GM19438 (cell line): ENCODE data around the gene BCAN.

Source experiments
- ATAC-seq: cut with Tn5 transposase; IDR thresholded peaks from one replicate; pipeline ENCODE4 v1.9.1; 2021; ENCODE audit warnings: low read depth; ENCODE audit not compliant: unreplicated experiment

BCAN gene

GRCh38 chr1:156659661-156659987, 17.7 kb downstream of the BCAN start:
- no peak for ATAC-seq

GRCh38 chr1:156659988-156660751, 18.3 kb downstream of the BCAN start:
- ATAC-seq, result no peak

- no peak for ATAC-seq
Measured at GRCh38 chr1:156660752-156661112, 18.8 kb downstream of the BCAN start.

GRCh38 chr1:156662005-156662799, 20.3 kb downstream of the BCAN start:
- ATAC-seq, result no peak

GRCh38 chr1:156662800-156663055, 20.8 kb downstream of the BCAN start:
- ATAC-seq, result no peak

GRCh38 chr1:156663178-156663577, 21.3 kb downstream of the BCAN start:
- ATAC-seq, result no peak

- ATAC-seq, result no peak
Measured at GRCh38 chr1:156664046-156664766, 22.3 kb downstream of the BCAN start.

- ATAC-seq, result no peak
Measured at GRCh38 chr1:156664767-156665411, 23.0 kb downstream of the BCAN start.

- no peak for ATAC-seq
Measured at GRCh38 chr1:156665539-156665938, 23.6 kb downstream of the BCAN start.

- ATAC-seq, result no peak
Measured at GRCh38 chr1:156666862-156667609, 25.1 kb downstream of the BCAN start.

- no peak for ATAC-seq
Measured at GRCh38 chr1:156667610-156667967, 25.7 kb downstream of the BCAN start.

- no peak for ATAC-seq
Measured at GRCh38 chr1:156667968-156668709, 26.2 kb downstream of the BCAN start.

GRCh38 chr1:156668801-156669637, 27.1 kb downstream of the BCAN start:
- no peak for ATAC-seq

- ATAC-seq, result no peak
Measured at GRCh38 chr1:156669794-156670193, 27.9 kb downstream of the BCAN start.

- no peak for ATAC-seq
Measured at GRCh38 chr1:156670359-156670758, 28.4 kb downstream of the BCAN start.

GRCh38 chr1:156670791-156671190, 28.9 kb downstream of the BCAN start:
- no peak for ATAC-seq

GRCh38 chr1:156671804-156672203, 29.9 kb downstream of the BCAN start:
- no peak for ATAC-seq

- no peak for ATAC-seq
Measured at GRCh38 chr1:156673387-156674121, 31.6 kb downstream of the BCAN start.
